K562 (cell line): ENCODE measurements around the gene TBCEL. TPM values are rescaled to one million over a fixed set of nuclear protein-coding genes. Genes with fewer than 3 reads are reported as not detected.
A peak's percentile ranks its signal among the peaks of the same experiment; 100 is the strongest.

Experiments used
- ATAC-seq: fragments of 200-7000 bp; cut with Tn5 transposase; 3 replicates; pipeline ENCODE4 v1.9.1; 2020; ENCODE audit warnings: moderate library complexity
- BruUV-seq: library from RNA; stranded (reverse); fragments of 400-500 nt; replicated peaks from 2 replicates; lab custom pipeline; 2021; lab: Mats Ljungman, UMichigan
- CTCF ChIA-PET: fragments of 300-600 bp; formaldehyde crosslinking; extraction: SDS; loops from one replicate; lab custom pipeline; 2021; ENCODE audit warnings: low intra/inter-chr PET ratio; lab: Yijun Ruan, JAX
- POLR2A ChIA-PET: fragments of 300-600, 350-650 bp; sonication (Branson Sonifier 250); formaldehyde crosslinking; extraction: SDS; loops from one replicate; lab custom pipeline; 2021; ENCODE audit warnings: antibody characterized with exemption, inconsistent platforms; lab: Yijun Ruan, JAX
- DNase-seq, 4 experiments: peaks; one replicate each; pipeline versions ENCODE4 v3.0.0 to v3.0.0-alpha.2; 2011 to 2018; ENCODE audit warnings: low spot score in 3 of 4, mixed read lengths in 3 of 4; ENCODE audit errors: extremely low read depth in 1 of 4
- FAIRE-seq: peaks from 2 replicates; lab custom pipeline; 2011; peaks lifted over from hg19 to GRCh38; lab: Jason Lieb, UNC
- H2AFZ ChIP-seq: 2 replicates; pipeline ENCODE4 v1.6.0; 2011; ENCODE audit warnings: low read depth, low read length, control low read depth, inconsistent platforms
- H3K27ac ChIP-seq: fragments of 200-600 bp; 3 replicates; pipeline ENCODE4 v1.8.0; 2011; ENCODE audit warnings: low read depth, mild to moderate bottlenecking, control low read depth, inconsistent platforms, low read length, moderate library complexity, mixed read lengths; ENCODE audit errors: extremely low read depth
- H3K27me3 ChIP-seq, 2 experiments: fragments of 300-600 bp in 1 of 2; 2 replicates in 1 of 2; 3 replicates in 1 of 2; pipeline versions ENCODE4 v1.6.0 to v1.8.0; 2011; ENCODE audit warnings: inconsistent platforms in 2 of 2, low read length in 2 of 2, mild to moderate bottlenecking in 1 of 2, mixed read lengths in 1 of 2, moderate library complexity in 1 of 2; ENCODE audit not compliant: control insufficient read depth in 2 of 2, insufficient read depth in 2 of 2
- H3K36me3 ChIP-seq: fragments of 300-600 bp; 3 replicates; pipeline ENCODE4 v1.8.0; 2011; ENCODE audit warnings: mild to moderate bottlenecking, low read length, inconsistent platforms; ENCODE audit not compliant: control insufficient read depth, insufficient read depth
- H3K4me1 ChIP-seq, 2 experiments: fragments of 200-600 bp in 1 of 2; replicated peaks in 1 of 2; 2 replicates in 1 of 2; 3 replicates in 1 of 2; pipeline versions ENCODE4 v1.5.1 to v1.8.0; 2011; ENCODE audit warnings: inconsistent platforms in 2 of 2, low read length in 2 of 2, mild to moderate bottlenecking in 1 of 2, mixed read lengths in 1 of 2, moderate library complexity in 1 of 2; ENCODE audit not compliant: control insufficient read depth in 2 of 2, insufficient read depth in 2 of 2
- H3K4me2 ChIP-seq: 2 replicates; pipeline ENCODE4 v1.6.1; 2011; ENCODE audit warnings: low read length, control low read depth, inconsistent platforms, mixed read lengths; ENCODE audit not compliant: insufficient read depth
- H3K4me3 ChIP-seq: fragments of 200-600 bp; sonication (generic), shearing (Covaris generic); 2 replicates; pipeline ENCODE4 v1.5.1; 2016; ENCODE audit warnings: control low read depth, inconsistent platforms
- H3K79me2 ChIP-seq: fragments of 200-600 bp; 3 replicates; pipeline ENCODE4 v1.8.0; 2011; ENCODE audit warnings: low read length, inconsistent platforms; ENCODE audit not compliant: control insufficient read depth, insufficient read depth
- H3K9ac ChIP-seq, 2 experiments: 2 replicates each; pipeline versions ENCODE4 v1.6.0 to v1.6.1; 2011; ENCODE audit warnings: low read depth in 2 of 2, low read length in 2 of 2, control low read depth in 1 of 2, inconsistent platforms in 1 of 2, mild to moderate bottlenecking in 1 of 2, mixed read lengths in 1 of 2; ENCODE audit not compliant: insufficient read depth in 1 of 2
- H3K9me1 ChIP-seq: one replicate; pipeline ENCODE4 v1.6.0; 2011; ENCODE audit warnings: inconsistent platforms, mild to moderate bottlenecking, low read length, moderate library complexity; ENCODE audit not compliant: control insufficient read depth, insufficient read depth
- H3K9me3 ChIP-seq: replicated peaks from 2 replicates; pipeline ENCODE4 v1.5.1; 2011; ENCODE audit warnings: low read depth, low read length, inconsistent platforms; ENCODE audit not compliant: control insufficient read depth, insufficient read depth
- H4K20me1 ChIP-seq: replicated peaks from 2 replicates; pipeline ENCODE4 v1.6.1; 2011; ENCODE audit warnings: low read length, inconsistent platforms, mixed read lengths; ENCODE audit not compliant: control insufficient read depth, insufficient read depth
- C11orf30 ChIP-seq: fragments of 450-650 bp; IDR thresholded peaks from 2 replicates; pipeline ENCODE4 v1.6.1; 2016; ENCODE audit warnings: low read depth, mild to moderate bottlenecking
- SRSF7 ChIP-seq: fragments of 200-400 bp; formaldehyde crosslinking; optimal IDR thresholded peaks from 2 replicates; pipeline ENCODE3; 2017; ENCODE audit warnings: mild to moderate bottlenecking, low read depth, low read length
- ZHX1 ChIP-seq: fragments of 150-350 bp; conservative IDR thresholded peaks from 2 replicates; pipeline ENCODE4 v1.6.1; 2014; ENCODE audit warnings: low read length
- ZNF316 ChIP-seq: fragments of 450-650 bp; IDR thresholded peaks from 2 replicates; pipeline ENCODE4 v1.6.1; 2016
- WGBS: fragments of 100-300 bp; shearing (Covaris generic); methylation state at CpG from one replicate; pipeline ENCODE4 v1.1.6; 2016; ENCODE audit warnings: low coverage, mixed read lengths; ENCODE audit not compliant: insufficient coverage; ENCODE audit errors: missing lambda C conversion rate; 5-methylcytosine and 5-hydroxymethylcytosine counted together
- in situ Hi-C: fragments of 300-500 bp; cut with MboI; formaldehyde crosslinking; loops from 4 replicates; pipeline ENCODE4 v1.15.0; 2018; ENCODE audit warnings: inconsistent platforms, mixed read lengths
- intact Hi-C: fragments of 100-400 bp; cut with micrococcal nuclease; formaldehyde crosslinking; loops from 2 replicates; pipeline ENCODE4 v1.14.2; 2022
- polyA plus RNA-seq, 8 experiments: library from polyadenylated mRNA; depleted of rRNA in 4 of 8; stranded (reverse) in 5 of 8; unstranded in 3 of 8; fragments of >200 nt; fragmentation: Nextera tagmentation in 2 of 8; fragmentation: Illumina TruSeq in 1 of 8; extraction: Ambion mirVana in 2 of 8; extraction: Trizol in 1 of 8; gene quantifications; 2 replicates each; pipeline versions ENCODE4 v1.2.1 to v1.2.3, GENCODE V29; 2011 to 2014; ENCODE audit warnings: inconsistent platforms in 1 of 8, missing spikeins in 1 of 8
- total RNA-seq, 7 experiments: library from RNA; depleted of rRNA in 6 of 7; stranded (reverse); fragments of >200 nt in 6 of 7; fragmentation: Illumina TruSeq in 2 of 7; extraction: Trizol in 2 of 7; gene quantifications; 2 replicates each; pipeline versions ENCODE4 v1.2.1 to v1.2.3, GENCODE V29; 2011 to 2021; ENCODE audit warnings: low replicate concordance in 1 of 7

The TBCEL gene
- total and polyA plus RNA-seq, 9 of the 15 experiments (the other 6 are each of a cell fraction or from before 2014, with no cell fraction given): 0.39 to 2.3 (median 1.4) TPM

DNA sequence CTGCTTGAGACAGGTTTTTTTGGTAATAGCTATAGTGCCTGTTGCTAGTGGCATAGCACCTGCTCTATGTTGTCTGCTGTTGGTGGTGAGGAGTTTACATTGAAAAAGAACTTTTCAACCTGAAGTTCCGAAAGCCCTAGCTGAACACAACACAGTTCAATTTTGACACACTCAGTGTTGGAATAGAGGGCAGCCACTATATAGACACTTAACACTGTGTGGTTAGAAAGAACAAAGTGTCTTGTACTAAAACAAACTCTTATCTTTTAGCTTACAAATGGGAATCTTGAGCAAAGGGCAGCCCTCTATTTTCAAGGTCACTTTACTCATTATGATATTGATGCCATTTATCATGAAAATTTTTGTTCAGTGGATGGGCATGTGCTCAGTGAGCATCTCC lies 18.4 kb downstream of the TBCEL start (continued):
- TF ChIP-seq SRSF7: no peak

DNA sequence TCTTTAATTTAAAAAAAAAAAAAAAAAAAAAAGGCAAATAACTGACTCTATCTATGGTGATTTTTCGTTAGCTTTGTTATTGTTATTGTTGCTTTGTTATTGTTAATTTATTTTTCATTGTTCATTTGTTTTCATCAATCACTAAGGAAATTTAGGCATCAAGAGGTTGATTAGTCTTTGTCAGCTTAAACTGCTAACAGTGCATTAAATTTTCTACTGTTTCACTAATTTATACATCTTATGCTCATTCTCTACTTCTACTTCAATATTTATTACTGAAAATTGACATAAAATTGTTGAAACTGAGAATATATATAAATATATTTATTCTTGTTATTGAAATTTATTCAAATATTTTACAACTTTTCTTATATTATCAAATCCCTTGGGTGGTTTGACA lies 24.0 kb downstream of the TBCEL start:
- Histone ChIP-seq H3K4me3 (no peak overlapping the region), H2AFZ (no peak overlapping the region), H3K9ac (no peak overlapping the region), H3K27me3 (no peaks in the 10 kb centered on the region), H3K9me1 (no peaks in the 10 kb centered on the region), H3K27ac (no peak overlapping the region), H3K79me2 (no peaks in the 10 kb centered on the region), H3K36me3 (no peaks in the 10 kb centered on the region), H3K9me3 (no peaks in the 10 kb centered on the region), H3K4me1 (no peaks in the 10 kb centered on the region), H4K20me1 (no peaks in the 10 kb centered on the region), H3K4me2 (no peak overlapping the region)
- CTCF ChIA-PET: no interaction called here
- no TSS peak for BruUV-seq
- no peak for FAIRE-seq
- in situ Hi-C loops (no loop called here), intact Hi-C loops (no loop called here)
- DNase-seq: no peak
- TF ChIP-seq ZHX1: no peak
- peak; percentile 60 for TF ChIP-seq ZNF316
- peak; percentile 27; the same call in 1 of the 2 replicates for TF ChIP-seq C11orf30
- no peak for ATAC-seq
- POLR2A ChIA-PET: no interaction called here
- WGBS: 0% methylated on average over 1 of the region's 1 CpG
